GM18867 (cell line): ENCODE data around the gene MSGN1.
A peak's percentile ranks its signal among the peaks of the same experiment; 100 is the strongest.
"Not testable (repeated sequence)": the region's sequence is repeated elsewhere in the genome, so short reads cannot be mapped to it uniquely, and the experiment has no call there.

ENCODE experiments used
- ATAC-seq: cut with Tn5 transposase; IDR thresholded peaks from one replicate; pipeline ENCODE4 v1.9.1; 2021; ENCODE audit warnings: mild to moderate bottlenecking, moderate library complexity; ENCODE audit not compliant: unreplicated experiment

The MSGN1 gene

GRCh38 chr2:17804358-17804757 lies 11.9 kb upstream of the MSGN1 start:
- peak; percentile 76 for ATAC-seq

- peak; percentile 22 for ATAC-seq
Measured at GRCh38 chr2:17805166-17805565, 11.1 kb upstream of the MSGN1 start.

GRCh38 chr2:17805717-17806363 lies 10.4 kb upstream of the MSGN1 start:
- no peak for ATAC-seq

GRCh38 chr2:17813010-17813741 lies 3.1 kb upstream of the MSGN1 start:
- ATAC-seq, result peak; percentile 36

- ATAC-seq, result peak; percentile 90
Measured at GRCh38 chr2:17813742-17814473, 2.4 kb upstream of the MSGN1 start.

- ATAC-seq, result no peak
Measured at GRCh38 chr2:17814601-17815000, 1.7 kb upstream of the MSGN1 start.

- no peak for ATAC-seq
Measured at GRCh38 chr2:17815468-17816184, 634 bp upstream of the MSGN1 start.

- ATAC-seq, result no peak
Measured at GRCh38 chr2:17818235-17818815, 2.1 kb downstream of the MSGN1 start.

GRCh38 chr2:17821080-17821479 lies 4.8 kb downstream of the MSGN1 start:
- no peak for ATAC-seq

GRCh38 chr2:17821535-17822444 lies 5.5 kb downstream of the MSGN1 start:
- ATAC-seq, result peak; percentile 57

- ATAC-seq, result peak; percentile 71
Measured at GRCh38 chr2:17822445-17823117, 6.3 kb downstream of the MSGN1 start.

- ATAC-seq, result not testable (repeated sequence)
Measured at GRCh38 chr2:17823646-17824045, 7.4 kb downstream of the MSGN1 start.

- no peak for ATAC-seq
Measured at GRCh38 chr2:17827316-17827715, 11.1 kb downstream of the MSGN1 start.

- ATAC-seq, result no peak
Measured at GRCh38 chr2:17827785-17828184, 11.5 kb downstream of the MSGN1 start.

- peak; percentile 72 for ATAC-seq
Measured at GRCh38 chr2:17830053-17831034, 14.1 kb downstream of the MSGN1 start.

- ATAC-seq, result no peak
Measured at GRCh38 chr2:17835516-17835915, 19.3 kb downstream of the MSGN1 start.

GRCh38 chr2:17839959-17840358 lies 23.7 kb downstream of the MSGN1 start:
- ATAC-seq, result no peak

- ATAC-seq, result no peak
Measured at GRCh38 chr2:17843457-17843856, 27.2 kb downstream of the MSGN1 start.
